IMR-90 (cell line): ENCODE results near the gene AIRE. TPM values are rescaled to one million over a fixed set of nuclear protein-coding genes. Genes with fewer than 3 reads are reported as not detected.
A peak's percentile ranks its signal among the peaks of the same experiment; 100 is the strongest.

Experiments used
- ATAC-seq: fragments of 200-7000 bp; cut with Tn5 transposase; 2 replicates; pipeline ENCODE4 v1.9.1; 2020; ENCODE audit warnings: low read depth, mild to moderate bottlenecking, moderate library complexity
- BruUV-seq: library from RNA; stranded (reverse); fragments of 400-500 nt; replicated peaks from 2 replicates; lab custom pipeline; 2021; lab: Mats Ljungman, UMichigan
- CTCF ChIA-PET: fragments of 300-600 bp; formaldehyde crosslinking; extraction: SDS; loops from one replicate; lab custom pipeline; 2021; ENCODE audit warnings: antibody characterized with exemption; lab: Yijun Ruan, JAX
- POLR2A ChIA-PET: fragments of 300-600 bp; sonication (Branson Sonifier 250); formaldehyde crosslinking; loops from one replicate; lab custom pipeline; 2022; ENCODE audit warnings: antibody characterized with exemption; ENCODE audit not compliant: unreplicated experiment; lab: Charles Lee
- DNase-seq: peaks from one replicate; pipeline ENCODE4 v3.0.0; 2013
- H2AFZ ChIP-seq: replicated peaks from 2 replicates; pipeline ENCODE3; 2013; ENCODE audit warnings: low read length, mild to moderate bottlenecking; ENCODE audit not compliant: poor library complexity
- H2AK5ac ChIP-seq: 2 replicates; pipeline ENCODE4 v1.6.1; 2013; ENCODE audit warnings: low read depth, low read length, inconsistent platforms
- H2AK9ac ChIP-seq: replicated peaks from 2 replicates; pipeline ENCODE3; 2013; ENCODE audit warnings: mild to moderate bottlenecking, low read depth, low read length, moderate library complexity; ENCODE audit not compliant: poor library complexity
- H2BK120ac ChIP-seq: 2 replicates; pipeline ENCODE4 v1.6.1; 2013; ENCODE audit warnings: low read depth, low read length, inconsistent platforms
- H2BK15ac ChIP-seq: 3 replicates; pipeline ENCODE4 v1.6.1; 2013; ENCODE audit warnings: low read depth, low read length, inconsistent platforms
- H2BK20ac ChIP-seq: 2 replicates; pipeline ENCODE4 v1.6.1; 2013; ENCODE audit warnings: low read depth, mild to moderate bottlenecking, inconsistent platforms, low read length, moderate library complexity
- H2BK5ac ChIP-seq: 2 replicates; pipeline ENCODE4 v1.6.1; 2013; ENCODE audit warnings: mild to moderate bottlenecking, low read depth, low read length, inconsistent platforms; ENCODE audit not compliant: poor library complexity, severe bottlenecking
- H3K14ac ChIP-seq: replicated peaks from 2 replicates; pipeline ENCODE4 v1.6.1; 2013; ENCODE audit warnings: low read depth, low read length, inconsistent platforms
- H3K18ac ChIP-seq: 2 replicates; pipeline ENCODE4 v1.6.1; 2013; ENCODE audit warnings: low read depth, low read length, control low read depth
- H3K23ac ChIP-seq: 2 replicates; pipeline ENCODE4 v1.6.1; 2013; ENCODE audit warnings: low read depth, low read length, inconsistent platforms
- H3K27ac ChIP-seq: 2 replicates; pipeline ENCODE4 v1.5.1; 2013; ENCODE audit warnings: mild to moderate bottlenecking, control low read depth, low read length; ENCODE audit not compliant: insufficient read depth
- H3K27me3 ChIP-seq: 2 replicates; pipeline ENCODE4 v1.6.1; 2013; ENCODE audit warnings: low read length; ENCODE audit not compliant: control insufficient read depth, insufficient read depth
- H3K36me3 ChIP-seq: 2 replicates; pipeline ENCODE4 v1.6.1; 2013; ENCODE audit warnings: low read length, mixed read lengths; ENCODE audit not compliant: control insufficient read depth, insufficient read depth
- H3K4ac ChIP-seq: 2 replicates; pipeline ENCODE4 v1.6.1; 2013; ENCODE audit warnings: low read depth, low read length, inconsistent platforms
- H3K4me1 ChIP-seq: 2 replicates; pipeline ENCODE4 v1.6.1; 2013; ENCODE audit warnings: low read length, mixed read lengths; ENCODE audit not compliant: control insufficient read depth, insufficient read depth
- H3K4me2 ChIP-seq: 2 replicates; pipeline ENCODE4 v1.6.1; 2013; ENCODE audit warnings: low read depth, mild to moderate bottlenecking, control low read depth, low read length, moderate library complexity
- H3K4me3 ChIP-seq: 2 replicates; pipeline ENCODE4 v1.5.1; 2013; ENCODE audit warnings: low read depth, mild to moderate bottlenecking, control low read depth, low read length, moderate library complexity; ENCODE audit not compliant: insufficient read depth
- H3K56ac ChIP-seq: 2 replicates; pipeline ENCODE4 v1.6.1; 2013; ENCODE audit warnings: low read length, inconsistent platforms; ENCODE audit not compliant: insufficient read depth; ENCODE audit errors: extremely low read depth
- H3K79me1 ChIP-seq, 2 experiments: 2 replicates each; pipeline ENCODE4 v1.6.1; 2013; ENCODE audit warnings: low read length in 2 of 2, inconsistent platforms in 1 of 2, low read depth in 1 of 2
- H3K9ac ChIP-seq: 2 replicates; pipeline ENCODE4 v1.6.1; 2013; ENCODE audit warnings: low read depth, low read length, control low read depth
- H3K9me1 ChIP-seq: 2 replicates; pipeline ENCODE4 v1.6.1; 2013; ENCODE audit warnings: low read length, inconsistent platforms; ENCODE audit not compliant: insufficient read depth
- H3K9me3 ChIP-seq: 2 replicates; pipeline ENCODE4 v1.6.1; 2013; ENCODE audit warnings: low read length; ENCODE audit not compliant: control insufficient read depth, insufficient read depth
- H4K20me1 ChIP-seq: 2 replicates; pipeline ENCODE4 v1.6.1; 2013; ENCODE audit warnings: low read length, inconsistent platforms; ENCODE audit not compliant: insufficient read depth
- H4K5ac ChIP-seq: 2 replicates; pipeline ENCODE4 v1.6.1; 2013; ENCODE audit warnings: mild to moderate bottlenecking, low read depth, low read length, control low read depth
- H4K8ac ChIP-seq, 2 experiments: 2 replicates each; pipeline ENCODE4 v1.6.1; 2013; ENCODE audit warnings: low read depth in 2 of 2, low read length in 2 of 2, control low read depth in 1 of 2, inconsistent platforms in 1 of 2
- H4K91ac ChIP-seq: 2 replicates; pipeline ENCODE4 v1.6.1; 2013; ENCODE audit warnings: low read depth, low read length, inconsistent platforms; ENCODE audit not compliant: insufficient read depth
- BHLHE40 ChIP-seq: fragments of 150-350 bp; IDR thresholded peaks from 2 replicates; pipeline ENCODE4 v1.6.1; 2016; ENCODE audit warnings: mild to moderate bottlenecking, low read depth, low read length
- CEBPB ChIP-seq: IDR thresholded peaks from 2 replicates; pipeline ENCODE4 v1.6.1; 2012; ENCODE audit warnings: low read depth, low read length, improper control_type of control experiment
- MAFK ChIP-seq: IDR thresholded peaks from 2 replicates; pipeline ENCODE4 v1.6.1; 2012; ENCODE audit warnings: low read depth, low read length, improper control_type of control experiment
- MAZ ChIP-seq: IDR thresholded peaks from 2 replicates; pipeline ENCODE4 v1.6.1; 2012; ENCODE audit warnings: low read depth, mild to moderate bottlenecking, low read length, improper control_type of control experiment, moderate library complexity, borderline replicate concordance
- MXI1 ChIP-seq: IDR thresholded peaks from 2 replicates; pipeline ENCODE4 v1.6.1; 2012; ENCODE audit warnings: low read depth, mild to moderate bottlenecking, low read length, moderate library complexity, borderline replicate concordance
- NFE2L2 ChIP-seq: fragments of 150-350 bp; IDR thresholded peaks from 2 replicates; pipeline ENCODE4 v1.6.1; 2016; ENCODE audit warnings: low read depth, mild to moderate bottlenecking, low read length
- POLR2A ChIP-seq: IDR thresholded peaks from 2 replicates; pipeline ENCODE4 v1.6.1; 2012; ENCODE audit warnings: mild to moderate bottlenecking, low read depth, low read length
- SMC3 ChIP-seq: fragments of 150-350 bp; IDR thresholded peaks from 2 replicates; pipeline ENCODE4 v1.6.1; 2016; ENCODE audit warnings: low read depth, mild to moderate bottlenecking, antibody characterized with exemption, low read length, moderate library complexity
- WGBS, 2 experiments: methylation state at CpG; one replicate each; pipeline versions ENCODE4 v1.1.5 to v1.1.7; 2013; ENCODE audit warnings: missing lambda C conversion rate in 2 of 2; ENCODE audit not compliant: insufficient read length in 1 of 2; ENCODE audit errors: extremely low coverage in 2 of 2; 5-methylcytosine and 5-hydroxymethylcytosine counted together
- dilution Hi-C: fragments of 300-500 bp; cut with HindIII; formaldehyde crosslinking; loops from one replicate; pipeline ENCODE4 v1.14.3; 2018; ENCODE audit warnings: low sequenced_read_pairs; ENCODE audit not compliant: unreplicated experiment
- in situ Hi-C: fragments of 300-500 bp; cut with MboI; formaldehyde crosslinking; loops from 3 replicates; pipeline ENCODE4 v1.14.3; 2019; ENCODE audit warnings: low sequenced_read_pairs, inconsistent platforms, mixed read lengths
- intact Hi-C: fragments of 100-400 bp; cut with micrococcal nuclease; formaldehyde crosslinking; loops from 2 replicates; pipeline ENCODE4 v1.10.0; 2022
- polyA plus RNA-seq, 3 experiments: library from polyadenylated mRNA; depleted of rRNA; stranded (reverse); fragments of >200 nt; gene quantifications; 2 replicates each; pipeline ENCODE4 v1.2.3, GENCODE V29; 2012; ENCODE audit warnings: low replicate concordance in 1 of 3
- total RNA-seq: library from RNA; depleted of rRNA; stranded (reverse); fragments of >200 nt; gene quantifications from 2 replicates; pipeline ENCODE4 v1.2.3, GENCODE V29; 2012
- TF ChIP-seq, protein P1 (sequence below): fragments of 150-350 bp; IDR thresholded peaks from 2 replicates; pipeline ENCODE4 v1.6.1; 2017; ENCODE audit warnings: mild to moderate bottlenecking, antibody characterized with exemption, low read length, low read depth

The AIRE gene
- total and polyA plus RNA-seq, 2 of the 4 experiments (the other 2 are of a cell fraction) = 0.05 TPM; not detected in 1

DNA sequence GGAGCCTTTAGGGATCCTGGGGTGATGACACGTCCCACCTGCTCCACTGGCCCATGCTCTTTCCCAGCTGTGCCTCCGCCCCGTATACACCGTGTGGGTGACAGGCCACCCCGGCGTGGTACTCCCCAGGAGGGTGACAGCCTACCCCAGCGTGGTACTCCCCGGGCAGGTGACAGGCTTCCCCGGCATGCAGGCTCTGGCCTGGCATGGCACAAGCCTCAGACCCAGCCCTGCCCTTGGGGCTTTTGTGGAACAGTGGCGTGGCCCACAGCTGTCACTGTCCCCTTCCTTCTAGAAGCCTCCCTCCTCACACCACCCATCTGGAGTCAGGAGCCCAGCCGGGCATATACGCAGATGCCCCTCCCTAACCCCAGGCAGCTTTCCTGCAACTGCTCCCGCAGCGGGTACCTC is 9.5 kb downstream of the AIRE start:
- H3K27ac ChIP-seq = no peak overlapping the region
- intact Hi-C loops (no loop called here), dilution Hi-C loops (no loop called here), in situ Hi-C loops (no loop called here)
- WGBS, 2 experiments = 59% methylated on average over 7 of the region's 14 CpGs; no CpG with 5 or more reads in 1 of the 2 experiments
- H2AFZ ChIP-seq = peak overlapping the region; percentile 32
- H3K4me3 ChIP-seq = no peak overlapping the region
- H4K5ac ChIP-seq = no peak overlapping the region
- H3K9me1 ChIP-seq = no peaks in the 10 kb centered on the region
- H3K14ac ChIP-seq = no peak overlapping the region
- DNase-seq (no peak), ATAC-seq (no peak)
- no peak overlapping the region for H4K91ac ChIP-seq
- ChIA-PET POLR2A (no interaction called here), CTCF (interaction anchor here (0.6 kb wide), 1 partner anchor 29 kb away, joined by 3 read pairs; no protein-coding TSS in a partner anchor)
- TF ChIP-seq MAZ (no peak), BHLHE40 (no peak), POLR2A (no peak), CEBPB (no peak), MXI1 (no peak), NFE2L2 (no peak), SMC3 (no peak), MAFK (no peak)
- TF ChIP-seq, protein P1, sequence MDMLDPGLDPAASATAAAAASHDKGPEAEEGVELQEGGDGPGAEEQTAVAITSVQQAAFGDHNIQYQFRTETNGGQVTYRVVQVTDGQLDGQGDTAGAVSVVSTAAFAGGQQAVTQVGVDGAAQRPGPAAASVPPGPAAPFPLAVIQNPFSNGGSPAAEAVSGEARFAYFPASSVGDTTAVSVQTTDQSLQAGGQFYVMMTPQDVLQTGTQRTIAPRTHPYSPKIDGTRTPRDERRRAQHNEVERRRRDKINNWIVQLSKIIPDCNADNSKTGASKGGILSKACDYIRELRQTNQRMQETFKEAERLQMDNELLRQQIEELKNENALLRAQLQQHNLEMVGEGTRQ = no peak
- no peak overlapping the region for H3K4me2 ChIP-seq
- no peak overlapping the region for H4K8ac ChIP-seq
- no peak overlapping the region for H2BK5ac ChIP-seq
- peaks cover 0 to 4% of the 10 kb centered on the region in 2 experiments; a peak in 1 of 4 replicates for H3K79me1 ChIP-seq
- H3K4ac ChIP-seq = no peak overlapping the region
- H4K20me1 ChIP-seq = no peaks in the 10 kb centered on the region; the same call in 1 of the 2 replicates
- no peaks in the 10 kb centered on the region for H3K36me3 ChIP-seq
- no TSS peak for BruUV-seq
- peaks cover 5% of the 10 kb centered on the region; the same call in 1 of the 2 replicates for H3K27me3 ChIP-seq
- no peak overlapping the region for H3K23ac ChIP-seq
- no peak overlapping the region for H3K9ac ChIP-seq
- H2BK120ac ChIP-seq = no peak overlapping the region
- H3K18ac ChIP-seq = no peak overlapping the region
- no peak overlapping the region for H2BK20ac ChIP-seq
- H2BK15ac ChIP-seq = no peak overlapping the region
- H3K4me1 ChIP-seq = peaks cover 6% of the 10 kb centered on the region; the same call in 1 of the 2 replicates
- no peak overlapping the region for H2AK5ac ChIP-seq
- no peaks in the 10 kb centered on the region for H3K9me3 ChIP-seq
- H2AK9ac ChIP-seq = peak overlapping the region; percentile 85
- no peak overlapping the region for H3K56ac ChIP-seq
